Type B pancreatic cell (in vitro differentiated cells): ENCODE measurements around the gene FAT1. TPM values are rescaled to one million over a fixed set of nuclear protein-coding genes. Genes with fewer than 3 reads are reported as not detected.

Experiments
- DNase-seq: peaks from one replicate; pipeline ENCODE4 v3.0.0; 2021; ENCODE audit warnings: mixed read lengths; ENCODE audit not compliant: unreplicated experiment; ENCODE audit errors: extremely low spot score
- H3K27ac Mint-ChIP-seq: 2 replicates; pipeline ENCODE4 v1.8.0; 2021; ENCODE audit warnings: mild to moderate bottlenecking, mixed read lengths
- H3K27me3 Mint-ChIP-seq: 2 replicates; pipeline ENCODE4 v1.8.0; 2021; ENCODE audit warnings: mixed read lengths
- H3K36me3 Mint-ChIP-seq: 2 replicates; pipeline ENCODE4 v1.8.0; 2021; ENCODE audit warnings: mixed read lengths
- H3K4me1 Mint-ChIP-seq: one replicate; pipeline ENCODE4 v1.8.0; 2021; ENCODE audit warnings: mixed read lengths; ENCODE audit not compliant: unreplicated experiment
- H3K4me3 Mint-ChIP-seq: 2 replicates; pipeline ENCODE4 v1.8.0; 2021; ENCODE audit warnings: mild to moderate bottlenecking, mixed read lengths
- H3K9me3 Mint-ChIP-seq: 2 replicates; pipeline ENCODE4 v1.8.0; 2021; ENCODE audit warnings: mixed read lengths
- total RNA-seq: library from RNA; stranded (reverse); gene quantifications from 2 replicates; pipeline ENCODE4 v1.2.1, GENCODE V29; 2021; ENCODE audit warnings: low replicate concordance
- TF ChIP-seq, protein P1 (sequence below): fragments of 200-600 bp; sonication (generic); conservative IDR thresholded peaks from 2 replicates; pipeline ENCODE4 v1.5.0; 2021; ENCODE audit warnings: antibody characterized with exemption, mild to moderate bottlenecking

The FAT1 gene
- total RNA-seq, 1 donor from 2014 or later, result 197 TPM

- peaks cover 40% of the 10 kb centered on the region for H3K4me1 Mint-ChIP-seq
- H3K36me3 Mint-ChIP-seq, result peaks cover 77% of the 10 kb centered on the region
- H3K27ac Mint-ChIP-seq, result peak overlapping the region; percentile 86
- no peak overlapping the region for H3K4me3 Mint-ChIP-seq
- no peak for DNase-seq
- no peaks in the 10 kb centered on the region for H3K27me3 Mint-ChIP-seq
- TF ChIP-seq, protein P1, sequence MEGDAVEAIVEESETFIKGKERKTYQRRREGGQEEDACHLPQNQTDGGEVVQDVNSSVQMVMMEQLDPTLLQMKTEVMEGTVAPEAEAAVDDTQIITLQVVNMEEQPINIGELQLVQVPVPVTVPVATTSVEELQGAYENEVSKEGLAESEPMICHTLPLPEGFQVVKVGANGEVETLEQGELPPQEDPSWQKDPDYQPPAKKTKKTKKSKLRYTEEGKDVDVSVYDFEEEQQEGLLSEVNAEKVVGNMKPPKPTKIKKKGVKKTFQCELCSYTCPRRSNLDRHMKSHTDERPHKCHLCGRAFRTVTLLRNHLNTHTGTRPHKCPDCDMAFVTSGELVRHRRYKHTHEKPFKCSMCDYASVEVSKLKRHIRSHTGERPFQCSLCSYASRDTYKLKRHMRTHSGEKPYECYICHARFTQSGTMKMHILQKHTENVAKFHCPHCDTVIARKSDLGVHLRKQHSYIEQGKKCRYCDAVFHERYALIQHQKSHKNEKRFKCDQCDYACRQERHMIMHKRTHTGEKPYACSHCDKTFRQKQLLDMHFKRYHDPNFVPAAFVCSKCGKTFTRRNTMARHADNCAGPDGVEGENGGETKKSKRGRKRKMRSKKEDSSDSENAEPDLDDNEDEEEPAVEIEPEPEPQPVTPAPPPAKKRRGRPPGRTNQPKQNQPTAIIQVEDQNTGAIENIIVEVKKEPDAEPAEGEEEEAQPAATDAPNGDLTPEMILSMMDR, result no peak
- peaks cover 17% of the 10 kb centered on the region for H3K9me3 Mint-ChIP-seq
Observed at GRCh38 chr4:186701788-186702187, 21.9 kb downstream of the FAT1 start.

DNA sequence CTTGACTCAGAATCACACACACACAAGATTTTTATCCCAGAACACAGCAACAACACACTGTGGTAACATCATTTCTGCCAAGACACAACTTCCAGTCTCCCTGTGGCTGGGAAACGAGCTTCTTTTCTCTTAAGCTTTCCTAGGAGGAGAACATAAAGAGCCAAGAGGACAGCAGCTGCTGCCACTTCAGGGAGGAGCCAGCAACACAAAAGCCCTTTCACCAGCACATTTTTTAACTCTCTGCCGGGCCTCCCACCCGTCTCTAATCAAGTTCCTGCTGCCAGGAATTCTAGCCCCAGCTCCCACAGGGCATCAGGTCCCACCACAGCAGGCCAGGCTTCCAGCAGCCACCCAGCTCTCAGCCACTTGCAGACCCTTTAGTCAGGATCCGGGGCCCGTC, 22.4 kb downstream of the FAT1 start:
- peaks cover 75% of the 10 kb centered on the region for H3K36me3 Mint-ChIP-seq
- H3K4me3 Mint-ChIP-seq, result peak overlapping the region; percentile 58
- peaks cover 40% of the 10 kb centered on the region for H3K4me1 Mint-ChIP-seq
- peaks cover 17% of the 10 kb centered on the region for H3K9me3 Mint-ChIP-seq
- DNase-seq, result no peak
- H3K27me3 Mint-ChIP-seq, result no peaks in the 10 kb centered on the region
- H3K27ac Mint-ChIP-seq, result peak overlapping the region; percentile 86
- TF ChIP-seq, protein P1, result no peak

- no peak for DNase-seq
- Mint-ChIP-seq H3K4me3 (peak overlapping the region; percentile 58), H3K9me3 (peaks cover 17% of the 10 kb centered on the region), H3K4me1 (peaks cover 40% of the 10 kb centered on the region), H3K36me3 (peaks cover 75% of the 10 kb centered on the region), H3K27me3 (no peaks in the 10 kb centered on the region), H3K27ac (peak overlapping the region; percentile 86)
- TF ChIP-seq, protein P1, result no peak
Observed at GRCh38 chr4:186700746-186701145, 22.9 kb downstream of the FAT1 start.

GRCh38 chr4:186699881-186700397, 23.7 kb downstream of the FAT1 start:
- no peaks in the 10 kb centered on the region for H3K27me3 Mint-ChIP-seq
- peak overlapping the region; percentile 67 for H3K4me3 Mint-ChIP-seq
- peaks cover 74% of the 10 kb centered on the region for H3K36me3 Mint-ChIP-seq
- peaks cover 40% of the 10 kb centered on the region for H3K4me1 Mint-ChIP-seq
- peak overlapping the region; percentile 86 for H3K27ac Mint-ChIP-seq
- no peak for DNase-seq
- TF ChIP-seq, protein P1, result no peak
- peaks cover 17% of the 10 kb centered on the region for H3K9me3 Mint-ChIP-seq

- TF ChIP-seq, protein P1, result no peak
- peaks cover 40% of the 10 kb centered on the region for H3K4me1 Mint-ChIP-seq
- peak overlapping the region; percentile 86 for H3K27ac Mint-ChIP-seq
- H3K36me3 Mint-ChIP-seq, result peaks cover 74% of the 10 kb centered on the region
- H3K9me3 Mint-ChIP-seq, result peaks cover 17% of the 10 kb centered on the region
- no peaks in the 10 kb centered on the region for H3K27me3 Mint-ChIP-seq
- DNase-seq, result no peak
- peak overlapping the region; percentile 67 for H3K4me3 Mint-ChIP-seq
Observed at GRCh38 chr4:186699298-186699697, 24.4 kb downstream of the FAT1 start.
